ENCODE results near the gene C5orf47.

Gene C5orf47, protein sequence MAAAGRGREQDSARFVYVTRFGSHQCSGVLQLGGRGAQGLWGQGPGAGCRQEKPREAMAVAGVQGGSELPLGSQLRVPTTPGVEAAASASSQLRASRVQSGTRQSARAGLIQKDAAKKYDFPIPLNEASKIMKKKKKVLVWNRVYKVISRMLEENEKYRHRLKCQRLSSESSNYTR

DNA sequence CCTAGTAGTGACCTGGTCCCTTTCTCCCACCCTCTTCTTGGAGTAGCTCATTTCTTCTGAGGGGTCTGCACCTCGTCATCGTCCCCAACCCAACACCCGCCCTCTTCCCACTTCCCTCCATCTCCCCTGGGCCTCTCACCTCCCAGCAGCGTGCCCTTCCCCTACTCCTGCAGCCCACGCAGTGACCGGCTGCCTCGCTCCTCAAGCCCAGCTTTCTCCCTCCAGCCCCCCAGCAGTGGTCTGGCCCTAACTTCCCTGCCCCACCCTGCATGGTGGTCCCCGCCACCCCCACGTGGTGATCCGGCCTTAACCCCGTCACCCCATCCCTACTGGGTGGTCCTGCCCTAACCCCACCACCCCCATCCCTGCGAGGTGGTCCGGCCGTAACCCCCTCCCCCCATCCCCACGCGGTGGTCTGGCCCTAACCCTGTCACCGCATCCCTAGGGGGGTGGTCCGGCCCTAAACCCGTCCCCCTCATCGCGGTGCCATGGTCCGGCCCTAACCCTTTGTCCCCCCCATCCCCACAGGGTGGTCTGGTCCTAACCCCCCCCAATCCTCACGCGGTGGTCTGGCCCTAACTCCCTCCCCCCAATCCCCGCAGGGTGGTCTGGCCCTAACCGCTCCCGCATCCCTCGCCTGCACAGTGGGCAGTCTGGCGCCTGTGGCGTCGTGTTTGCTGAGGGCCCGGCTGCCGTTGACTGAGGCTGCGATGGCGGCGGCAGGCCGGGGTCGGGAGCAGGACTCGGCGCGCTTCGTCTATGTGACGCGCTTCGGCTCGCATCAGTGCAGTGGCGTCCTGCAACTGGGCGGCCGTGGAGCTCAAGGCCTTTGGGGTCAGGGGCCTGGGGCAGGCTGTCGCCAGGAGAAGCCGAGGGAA, at the start of gene C5orf47:
TSS of gene C5orf47 (plus strand) at position 617 of the 878 bp plus-strand sequence. CDS start at position 711, 94 bp downstream.
- peaks cover 3% of the 10 kb centered on the region for H3K4me1 ChIP-seq (ENCODE audit: insufficient read depth, low read length, severe bottlenecking)
- H3K79me2 ChIP-seq (ENCODE audit: insufficient read depth, low read length): no peaks in the 10 kb centered on the region
- H3K36me3 ChIP-seq (ENCODE audit: insufficient read depth, low read length): no peaks in the 10 kb centered on the region; the same call in 1 of the 2 replicates
- no peaks in the 10 kb centered on the region for H3F3A ChIP-seq (ENCODE audit: insufficient read depth, low read length)
- no peak within 1 kb of the TSS for H3K9ac ChIP-seq (ENCODE audit: low read length)
- no peaks in the 10 kb centered on the region for H4K20me1 ChIP-seq (ENCODE audit: insufficient read depth, low read length)
- no peaks in the 10 kb centered on the region for H3K9me3 ChIP-seq (ENCODE audit: low read length)
- no peaks in the 10 kb centered on the region for H3K9me2 ChIP-seq (ENCODE audit: low read depth, low read length)
- TF ChIP-seq EZH2 (IDR thresholded peaks at IDR 0.05; ENCODE audit: borderline replicate concordance, low read length): no peak
- TF ChIP-seq, protein P1, sequence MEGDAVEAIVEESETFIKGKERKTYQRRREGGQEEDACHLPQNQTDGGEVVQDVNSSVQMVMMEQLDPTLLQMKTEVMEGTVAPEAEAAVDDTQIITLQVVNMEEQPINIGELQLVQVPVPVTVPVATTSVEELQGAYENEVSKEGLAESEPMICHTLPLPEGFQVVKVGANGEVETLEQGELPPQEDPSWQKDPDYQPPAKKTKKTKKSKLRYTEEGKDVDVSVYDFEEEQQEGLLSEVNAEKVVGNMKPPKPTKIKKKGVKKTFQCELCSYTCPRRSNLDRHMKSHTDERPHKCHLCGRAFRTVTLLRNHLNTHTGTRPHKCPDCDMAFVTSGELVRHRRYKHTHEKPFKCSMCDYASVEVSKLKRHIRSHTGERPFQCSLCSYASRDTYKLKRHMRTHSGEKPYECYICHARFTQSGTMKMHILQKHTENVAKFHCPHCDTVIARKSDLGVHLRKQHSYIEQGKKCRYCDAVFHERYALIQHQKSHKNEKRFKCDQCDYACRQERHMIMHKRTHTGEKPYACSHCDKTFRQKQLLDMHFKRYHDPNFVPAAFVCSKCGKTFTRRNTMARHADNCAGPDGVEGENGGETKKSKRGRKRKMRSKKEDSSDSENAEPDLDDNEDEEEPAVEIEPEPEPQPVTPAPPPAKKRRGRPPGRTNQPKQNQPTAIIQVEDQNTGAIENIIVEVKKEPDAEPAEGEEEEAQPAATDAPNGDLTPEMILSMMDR (IDR thresholded peaks at IDR 0.05; ENCODE audit: low read length): no peak
- no peak within 1 kb of the TSS for H2AFZ ChIP-seq (ENCODE audit: low read length)
- H3K4me3 ChIP-seq (ENCODE audit: low read depth, low read length, poor library complexity, severe bottlenecking): no peak within 1 kb of the TSS
- no peak within 1 kb of the TSS for H3K27ac ChIP-seq (ENCODE audit: low read depth, low read length, poor library complexity, severe bottlenecking)
- peaks cover 5% of the 10 kb centered on the region; the same call in 1 of the 2 replicates for H3K27me3 ChIP-seq (ENCODE audit: insufficient read depth, low read length)
- H3K4me2 ChIP-seq (ENCODE audit: low read length): no peak within 1 kb of the TSS

DNA sequence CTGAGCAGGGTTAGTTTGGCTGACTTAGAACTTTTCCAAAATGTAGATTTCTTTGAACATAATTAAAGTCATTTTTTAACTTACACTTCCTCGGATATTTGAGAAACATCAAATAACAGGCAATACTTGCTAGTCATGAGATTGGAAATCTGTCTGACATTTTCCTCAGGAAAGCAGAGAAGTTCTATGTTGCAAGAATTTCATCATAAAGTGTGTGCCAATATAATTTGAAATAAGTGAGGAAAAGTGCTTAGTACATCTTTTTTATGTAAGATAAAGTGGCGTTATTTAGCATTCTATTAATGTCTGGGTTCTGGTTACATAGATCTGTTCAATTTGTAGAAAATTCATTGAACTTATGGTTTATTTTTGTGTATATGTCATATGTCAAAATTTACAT, 48.7 kb upstream of the C5orf47 start:
- no peaks in the 10 kb centered on the region for H4K20me1 ChIP-seq (ENCODE audit: insufficient read depth, low read length)
- TF ChIP-seq, protein P1 (IDR thresholded peaks at IDR 0.05; ENCODE audit: low read length): no peak
- TF ChIP-seq EZH2 (IDR thresholded peaks at IDR 0.05; ENCODE audit: borderline replicate concordance, low read length): no peak
- no peaks in the 10 kb centered on the region for H3K9me2 ChIP-seq (ENCODE audit: low read depth, low read length)
- H3K27me3 ChIP-seq (ENCODE audit: insufficient read depth, low read length): no peaks in the 10 kb centered on the region
- no peaks in the 10 kb centered on the region for H3K9me3 ChIP-seq (ENCODE audit: low read length)
- no peak overlapping the region for H3K4me2 ChIP-seq (ENCODE audit: low read length)
- 0 out of 2 replicates have a peak, but pooled peaks cover 5% of the 10 kb centered on the region for H3K79me2 ChIP-seq (ENCODE audit: insufficient read depth, low read length)
- no peak overlapping the region for H3K4me3 ChIP-seq (ENCODE audit: low read depth, low read length, poor library complexity, severe bottlenecking)
- no peak overlapping the region for H2AFZ ChIP-seq (ENCODE audit: low read length)
- no peaks in the 10 kb centered on the region for H3F3A ChIP-seq (ENCODE audit: insufficient read depth, low read length)
- peaks cover 31% of the 10 kb centered on the region for H3K4me1 ChIP-seq (ENCODE audit: insufficient read depth, low read length, severe bottlenecking)
- peaks cover 8% of the 10 kb centered on the region; the same call in 1 of the 2 replicates for H3K36me3 ChIP-seq (ENCODE audit: insufficient read depth, low read length)
- H3K27ac ChIP-seq (ENCODE audit: low read depth, low read length, poor library complexity, severe bottlenecking): no peak overlapping the region
- no peak overlapping the region for H3K9ac ChIP-seq (ENCODE audit: low read length)

DNA sequence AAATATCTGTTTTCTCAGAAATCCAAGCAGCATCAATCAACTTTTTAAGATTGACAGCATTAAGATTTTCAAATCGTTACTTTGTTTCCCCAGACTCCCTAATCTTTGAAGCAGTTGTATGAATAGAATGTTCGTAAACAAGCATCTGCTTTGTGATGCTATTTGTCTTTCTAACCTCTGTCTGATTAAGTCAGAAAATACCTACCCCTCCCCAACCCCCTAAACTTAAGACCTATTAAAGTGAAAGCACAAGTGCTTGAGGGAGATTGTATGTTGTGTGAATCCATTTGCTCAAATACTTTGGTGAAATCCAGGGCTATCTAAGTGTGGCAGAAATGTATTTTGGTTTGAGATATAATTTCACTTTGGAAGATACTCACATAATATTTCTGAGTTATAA, 47.9 kb upstream of the C5orf47 start:
- H3K4me2 ChIP-seq (ENCODE audit: low read length): no peak overlapping the region
- no peak overlapping the region for H3K9ac ChIP-seq (ENCODE audit: low read length)
- H3F3A ChIP-seq (ENCODE audit: insufficient read depth, low read length): no peaks in the 10 kb centered on the region
- H3K27ac ChIP-seq (ENCODE audit: low read depth, low read length, poor library complexity, severe bottlenecking): no peak overlapping the region
- H3K36me3 ChIP-seq (ENCODE audit: insufficient read depth, low read length): peaks cover 16% of the 10 kb centered on the region; the same call in 1 of the 2 replicates
- TF ChIP-seq, protein P1 (IDR thresholded peaks at IDR 0.05; ENCODE audit: low read length): no peak
- TF ChIP-seq EZH2 (IDR thresholded peaks at IDR 0.05; ENCODE audit: borderline replicate concordance, low read length): no peak
- no peak overlapping the region for H3K4me3 ChIP-seq (ENCODE audit: low read depth, low read length, poor library complexity, severe bottlenecking)
- no peaks in the 10 kb centered on the region for H3K9me3 ChIP-seq (ENCODE audit: low read length)
- H2AFZ ChIP-seq (ENCODE audit: low read length): no peak overlapping the region
- H3K79me2 ChIP-seq (ENCODE audit: insufficient read depth, low read length): 0 out of 2 replicates have a peak, but pooled peaks cover 5% of the 10 kb centered on the region
- no peaks in the 10 kb centered on the region for H3K9me2 ChIP-seq (ENCODE audit: low read depth, low read length)
- no peaks in the 10 kb centered on the region for H3K27me3 ChIP-seq (ENCODE audit: insufficient read depth, low read length)
- H3K4me1 ChIP-seq (ENCODE audit: insufficient read depth, low read length, severe bottlenecking): peaks cover 31% of the 10 kb centered on the region
- no peaks in the 10 kb centered on the region for H4K20me1 ChIP-seq (ENCODE audit: insufficient read depth, low read length)
